C4-2B (cell line): ENCODE measurements around the gene ING5.

Source experiments
- CTCF ChIP-seq: fragments of 450-650 bp; conservative IDR thresholded peaks from 2 replicates; pipeline ENCODE4 v1.5.1; 2017; ENCODE audit warnings: mild to moderate bottlenecking
- ZFX ChIP-seq: fragments of 450-650 bp; IDR thresholded peaks from 2 replicates; pipeline ENCODE4 v1.6.1; 2017

GRCh38 chr2:241777686-241778627, 76.1 kb downstream of the ING5 start:
- TF ChIP-seq CTCF (no peak), ZFX (no peak)
